ENCODE data around the gene FHOD3. TPM values are rescaled to one million over a fixed set of nuclear protein-coding genes. Genes with fewer than 3 reads are reported as not detected.

FHOD3 gene
- total and polyA plus RNA-seq, 2 of the 8 experiments (the other 6 are each of a cell fraction or from before 2014, with no cell fraction given), result 9.7 to 10.5 TPM

DNA sequence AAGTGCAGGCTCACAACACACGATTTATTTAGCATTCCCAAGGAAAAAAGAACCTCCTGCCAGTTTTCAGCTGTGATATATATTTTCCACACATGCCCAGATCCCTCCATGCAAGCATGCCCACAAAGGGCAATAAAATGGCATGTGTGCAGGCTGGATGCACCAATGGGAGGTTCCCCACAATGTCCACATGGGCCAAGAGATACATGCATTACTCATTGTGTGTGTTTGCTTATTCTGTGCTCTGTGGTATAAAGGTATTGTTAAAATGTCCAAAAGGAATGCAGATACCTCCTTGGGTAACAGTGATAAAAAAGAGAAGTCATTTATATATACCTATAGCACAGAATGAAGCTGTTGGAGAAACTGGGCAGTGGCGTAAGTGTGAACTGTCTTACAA, 207.4 kb downstream of the FHOD3 start:
- DNase-seq (ENCODE audit: low read depth in 1 of 2, low spot score in 2 of 2), result no peak
- FAIRE-seq, result no peak
- TF ChIP-seq CBX5 (IDR thresholded peaks at IDR 0.05; ENCODE audit: low read depth, low read length) (no peak), TAF7 (optimal IDR thresholded peaks at IDR 0.05; ENCODE audit: borderline replicate concordance, low read depth, low read length) (no peak), SUZ12 (IDR thresholded peaks at IDR 0.05; ENCODE audit: low read length) (no peak), SIX5 (IDR thresholded peaks at IDR 0.05; ENCODE audit: low read depth, low read length) (no peak), MAFK (IDR thresholded peaks at IDR 0.05; ENCODE audit: low read depth, low read length) (no peak), CHD1 (IDR thresholded peaks at IDR 0.05; ENCODE audit: low read depth, low read length) (no peak), SRF (IDR thresholded peaks at IDR 0.05; ENCODE audit: low read depth, low read length) (no peak), USF2 (IDR thresholded peaks at IDR 0.05; ENCODE audit: low read length) (no peak), NRF1 (IDR thresholded peaks at IDR 0.05; ENCODE audit: low read depth, low read length) (no peak), CEBPB (IDR thresholded peaks at IDR 0.05; ENCODE audit: low read depth, low read length) (no peak), SIN3A (conservative IDR thresholded peaks at IDR 0.05 in 1 of 2, IDR thresholded peaks at IDR 0.05 in 1 of 2; ENCODE audit: low read depth in 1 of 2, low read length in 2 of 2) (no peak)
- TF ChIP-seq, protein P1, sequence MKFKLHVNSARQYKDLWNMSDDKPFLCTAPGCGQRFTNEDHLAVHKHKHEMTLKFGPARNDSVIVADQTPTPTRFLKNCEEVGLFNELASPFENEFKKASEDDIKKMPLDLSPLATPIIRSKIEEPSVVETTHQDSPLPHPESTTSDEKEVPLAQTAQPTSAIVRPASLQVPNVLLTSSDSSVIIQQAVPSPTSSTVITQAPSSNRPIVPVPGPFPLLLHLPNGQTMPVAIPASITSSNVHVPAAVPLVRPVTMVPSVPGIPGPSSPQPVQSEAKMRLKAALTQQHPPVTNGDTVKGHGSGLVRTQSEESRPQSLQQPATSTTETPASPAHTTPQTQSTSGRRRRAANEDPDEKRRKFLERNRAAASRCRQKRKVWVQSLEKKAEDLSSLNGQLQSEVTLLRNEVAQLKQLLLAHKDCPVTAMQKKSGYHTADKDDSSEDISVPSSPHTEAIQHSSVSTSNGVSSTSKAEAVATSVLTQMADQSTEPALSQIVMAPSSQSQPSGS (IDR thresholded peaks at IDR 0.05; ENCODE audit: low read length), result no peak

More for the DNA sequence above, 207.4 kb downstream of the FHOD3 start:
- Histone ChIP-seq H3K36me3 (ENCODE audit: control insufficient read depth in 2 of 4, insufficient read depth in 4 of 4, low read length in 3 of 4) (no peaks in the 10 kb centered on the region), H3K4ac (replicated peaks; ENCODE audit: insufficient read length, low read depth, low read length) (no peak overlapping the region), H4K5ac (ENCODE audit: insufficient read length, low read depth, low read length) (no peak overlapping the region), H4K20me1 (replicated peaks in 1 of 2; ENCODE audit: control insufficient read depth in 1 of 2, insufficient read depth in 2 of 2, low read length in 2 of 2) (no peaks in the 10 kb centered on the region), H3K4me3 (ENCODE audit: extremely low read depth in 1 of 4, insufficient read depth in 2 of 4, low read depth in 3 of 4, low read length in 4 of 4) (no peak overlapping the region), H3K4me1 (replicated peaks in 1 of 4; ENCODE audit: control insufficient read depth in 3 of 4, insufficient read depth in 4 of 4, low read length in 3 of 4) (peaks cover 0 to under 1% (median 0%) of the 10 kb centered on the region in 4 experiments; a peak in 1 of 7 replicates), H3K27me3 (replicated peaks in 1 of 4; ENCODE audit: control insufficient read depth in 3 of 4, extremely low read depth in 1 of 4, insufficient read depth in 3 of 4, low read length in 3 of 4) (no peaks in the 10 kb centered on the region), H2BK5ac (ENCODE audit: low read depth, low read length) (no peak overlapping the region), H3K79me2 (ENCODE audit: control insufficient read depth in 1 of 2, insufficient read depth in 2 of 2, low read length in 2 of 2) (no peaks in the 10 kb centered on the region), H2BK15ac (ENCODE audit: low read length) (no peak overlapping the region), H3K9ac (replicated peaks in 1 of 4; ENCODE audit: extremely low read depth in 1 of 4, low read depth in 3 of 4, low read length in 3 of 4) (no peak overlapping the region), H3K9me3 (ENCODE audit: insufficient read depth in 2 of 2, low read depth in 1 of 2, low read length in 1 of 2) (no peaks in the 10 kb centered on the region), H3K18ac (ENCODE audit: extremely low read depth, low read length) (no peak overlapping the region), H3K23me2 (ENCODE audit: low read depth, low read length) (no peaks in the 10 kb centered on the region; the same call in 1 of the 2 replicates), H2AFZ (ENCODE audit: low read length) (no peak overlapping the region), H4K8ac (ENCODE audit: extremely low read depth, insufficient read depth, low read length) (no peak overlapping the region), H3K79me1 (ENCODE audit: low read depth, low read length) (no peaks in the 10 kb centered on the region), H3K4me2 (ENCODE audit: insufficient read depth in 1 of 2, low read depth in 2 of 2, low read length in 2 of 2) (no peak overlapping the region), H3K56ac (replicated peaks; ENCODE audit: insufficient read length, low read depth, low read length) (no peak overlapping the region), H2BK120ac (replicated peaks; ENCODE audit: low read depth, low read length) (no peak overlapping the region), H3K14ac (ENCODE audit: insufficient read length) (no peak overlapping the region), H2AK5ac (ENCODE audit: low read depth, low read length) (no peak overlapping the region), H2BK20ac (ENCODE audit: low read length) (no peak overlapping the region), H2BK12ac (ENCODE audit: low read depth, low read length) (no peak overlapping the region), H3K23ac (ENCODE audit: insufficient read length) (no peak overlapping the region), H4K91ac (replicated peaks; ENCODE audit: insufficient read length, low read length) (no peak overlapping the region), H3K27ac (ENCODE audit: low read depth, low read length) (no peak overlapping the region)
- ChIA-PET POLR2A (ENCODE audit: partially characterized antibody) (no interaction called here), CTCF (ENCODE audit: partially characterized antibody) (interaction anchor here (0.8 to 1.5 kb wide), 3 partner anchors 10 to 75 kb away, joined by 3 to 7 read pairs (median 5); no protein-coding TSS in a partner anchor)
- 97% methylated on average over 2 of the region's 2 CpGs; no CpG with 5 or more reads in 1 of the 2 experiments for WGBS, 2 experiments (ENCODE audit: extremely low coverage in 1 of 2, insufficient coverage in 1 of 2, insufficient read length in 1 of 2, insufficient replicate concordance in 2 of 2, low coverage in 1 of 2, low lambda C conversion rate in 2 of 2, missing lambda C conversion rate in 1 of 2)
